GM21526 (cell line): ENCODE measurements around the gene RAB24.
A peak's percentile ranks its signal among the peaks of the same experiment; 100 is the strongest.

Experiments
- ATAC-seq: cut with Tn5 transposase; IDR thresholded peaks from one replicate; pipeline ENCODE4 v1.9.1; 2021; ENCODE audit warnings: moderate library complexity; ENCODE audit not compliant: unreplicated experiment, low FRiP score

Gene RAB24

GRCh38 chr5:177333420-177334154 lies 30.1 kb upstream of the RAB24 start:
- no peak for ATAC-seq

GRCh38 chr5:177332896-177333260 lies 29.4 kb upstream of the RAB24 start:
- no peak for ATAC-seq

GRCh38 chr5:177332031-177332895 lies 28.7 kb upstream of the RAB24 start:
- no peak for ATAC-seq

GRCh38 chr5:177330991-177331842 lies 27.7 kb upstream of the RAB24 start:
- no peak for ATAC-seq

GRCh38 chr5:177329883-177330282 lies 26.4 kb upstream of the RAB24 start:
- ATAC-seq: no peak

GRCh38 chr5:177328545-177329231 lies 25.2 kb upstream of the RAB24 start:
- no peak for ATAC-seq

GRCh38 chr5:177327539-177328522 lies 24.3 kb upstream of the RAB24 start:
- no peak for ATAC-seq

- no peak for ATAC-seq
Measured at GRCh38 chr5:177325868-177326381, 22.4 kb upstream of the RAB24 start.

- ATAC-seq: no peak
Measured at GRCh38 chr5:177320879-177321278, 17.4 kb upstream of the RAB24 start.

- ATAC-seq: no peak
Measured at GRCh38 chr5:177319913-177320588, 16.5 kb upstream of the RAB24 start.

GRCh38 chr5:177317959-177318377 lies 14.4 kb upstream of the RAB24 start:
- ATAC-seq: no peak

GRCh38 chr5:177316005-177316404 lies 12.5 kb upstream of the RAB24 start:
- ATAC-seq: no peak

- no peak for ATAC-seq
Measured at GRCh38 chr5:177315411-177315810, 11.9 kb upstream of the RAB24 start.

GRCh38 chr5:177314376-177315342 lies 11.1 kb upstream of the RAB24 start:
- ATAC-seq: no peak

- ATAC-seq: no peak
Measured at GRCh38 chr5:177313561-177314259, 10.2 kb upstream of the RAB24 start.

- ATAC-seq: peak; percentile 28
Measured at GRCh38 chr5:177312649-177313181, 9.2 kb upstream of the RAB24 start.
